Measurements from ENCODE around the gene PTCH1. TPM values are rescaled to one million over a fixed set of nuclear protein-coding genes. Genes with fewer than 3 reads are reported as not detected.

PTCH1 gene
- total and polyA plus RNA-seq, 4 donors, result 3.1 to 31.1 (median 12.1) TPM

GRCh38 chr9:95446259-95446658 lies 70.5 kb downstream of the PTCH1 start:
- no peak overlapping the region for H3K27ac ChIP-seq (ENCODE audit: low read depth in 1 of 2, low read length in 1 of 2)
- no peak overlapping the region for H3K4me3 ChIP-seq
- H3K27me3 ChIP-seq (ENCODE audit: control insufficient read depth in 3 of 3, insufficient read depth in 3 of 3, low read length in 2 of 3), result no peaks in the 10 kb centered on the region
- peaks cover 0 to 15% (median 2%) of the 10 kb centered on the region in 5 donors for H3K4me1 ChIP-seq (ENCODE audit: control insufficient read depth in 5 of 5, insufficient read depth in 5 of 5, low read length in 5 of 5)
- no peak for TF ChIP-seq CTCF (IDR thresholded peaks at IDR 0.05; ENCODE audit: control extremely low read depth, extremely low read depth)
- H3K9ac ChIP-seq (ENCODE audit: insufficient read depth in 1 of 2, low read length in 2 of 2), result no peak overlapping the region
- no peak for ATAC-seq (ENCODE audit: insufficient read depth, low FRiP score)
- H3K36me3 ChIP-seq (ENCODE audit: control insufficient read depth in 4 of 4, insufficient read depth in 4 of 4, low read length in 4 of 4), result peaks cover 11 to 58% (median 44%) of the 10 kb centered on the region in 4 donors
- no peak for DNase-seq
- 78 to 79% methylated on average over 5 of the region's 5 CpGs for WGBS, 2 donors
- H3K9me3 ChIP-seq (ENCODE audit: control insufficient read depth in 4 of 4, insufficient read depth in 3 of 4, low read length in 3 of 4), result no peaks in the 10 kb centered on the region

GRCh38 chr9:95444160-95444559 lies 72.6 kb downstream of the PTCH1 start:
- Histone ChIP-seq H3K27me3 (ENCODE audit: control insufficient read depth in 3 of 3, insufficient read depth in 3 of 3, low read length in 2 of 3) (no peaks in the 10 kb centered on the region), H3K9ac (ENCODE audit: insufficient read depth in 1 of 2, low read length in 2 of 2) (no peak overlapping the region), H3K27ac (ENCODE audit: low read depth in 1 of 2, low read length in 1 of 2) (no peak overlapping the region), H3K36me3 (ENCODE audit: control insufficient read depth in 4 of 4, insufficient read depth in 4 of 4, low read length in 4 of 4) (peaks cover 7 to 43% (median 33%) of the 10 kb centered on the region in 4 donors), H3K4me3 (no peak overlapping the region), H3K4me1 (ENCODE audit: control insufficient read depth in 5 of 5, insufficient read depth in 5 of 5, low read length in 5 of 5) (peaks cover 0 to 7% (median 0%) of the 10 kb centered on the region in 5 donors), H3K9me3 (ENCODE audit: control insufficient read depth in 4 of 4, insufficient read depth in 3 of 4, low read length in 3 of 4) (no peaks in the 10 kb centered on the region)
- no peak for TF ChIP-seq CTCF (IDR thresholded peaks at IDR 0.05; ENCODE audit: control extremely low read depth, extremely low read depth)
- DNase-seq (no peak), ATAC-seq (ENCODE audit: insufficient read depth, low FRiP score) (no peak)
- 85 to 95% methylated on average over 15 of the region's 15 CpGs for WGBS, 2 donors

- peaks cover 7 to 39% (median 28%) of the 10 kb centered on the region in 4 donors for H3K36me3 ChIP-seq (ENCODE audit: control insufficient read depth in 4 of 4, insufficient read depth in 4 of 4, low read length in 4 of 4)
- no peak overlapping the region for H3K9ac ChIP-seq (ENCODE audit: insufficient read depth in 1 of 2, low read length in 2 of 2)
- H3K27me3 ChIP-seq (ENCODE audit: control insufficient read depth in 3 of 3, insufficient read depth in 3 of 3, low read length in 2 of 3), result no peaks in the 10 kb centered on the region
- TF ChIP-seq CTCF (IDR thresholded peaks at IDR 0.05; ENCODE audit: control extremely low read depth, extremely low read depth), result no peak
- no peak for ATAC-seq (ENCODE audit: insufficient read depth, low FRiP score)
- 66 to 82% methylated on average over 2 of the region's 2 CpGs for WGBS, 2 donors
- no peak overlapping the region for H3K4me3 ChIP-seq
- DNase-seq, result peak in 1 of 3 donors; percentile 4
- H3K9me3 ChIP-seq (ENCODE audit: control insufficient read depth in 4 of 4, insufficient read depth in 3 of 4, low read length in 3 of 4), result no peaks in the 10 kb centered on the region
- peaks cover 0 to 7% (median 0%) of the 10 kb centered on the region in 5 donors for H3K4me1 ChIP-seq (ENCODE audit: control insufficient read depth in 5 of 5, insufficient read depth in 5 of 5, low read length in 5 of 5)
- no peak overlapping the region for H3K27ac ChIP-seq (ENCODE audit: low read depth in 1 of 2, low read length in 1 of 2)
Observed at GRCh38 chr9:95443301-95443700, 73.5 kb downstream of the PTCH1 start.

GRCh38 chr9:95441081-95441480 lies 75.7 kb downstream of the PTCH1 start:
- Histone ChIP-seq H3K4me3 (no peak overlapping the region), H3K27me3 (ENCODE audit: control insufficient read depth in 3 of 3, insufficient read depth in 3 of 3, low read length in 2 of 3) (no peaks in the 10 kb centered on the region), H3K9ac (ENCODE audit: insufficient read depth in 1 of 2, low read length in 2 of 2) (no peak overlapping the region), H3K36me3 (ENCODE audit: control insufficient read depth in 4 of 4, insufficient read depth in 4 of 4, low read length in 4 of 4) (peaks cover 7 to 22% (median 11%) of the 10 kb centered on the region in 4 donors), H3K4me1 (ENCODE audit: control insufficient read depth in 5 of 5, insufficient read depth in 5 of 5, low read length in 5 of 5) (peaks cover 0 to 1% (median 0%) of the 10 kb centered on the region in 5 donors), H3K27ac (ENCODE audit: low read depth in 1 of 2, low read length in 1 of 2) (no peak overlapping the region), H3K9me3 (ENCODE audit: control insufficient read depth in 4 of 4, insufficient read depth in 3 of 4, low read length in 3 of 4) (no peaks in the 10 kb centered on the region)
- 85 to 88% methylated on average over 9 of the region's 9 CpGs for WGBS, 2 donors
- no peak for TF ChIP-seq CTCF (IDR thresholded peaks at IDR 0.05; ENCODE audit: control extremely low read depth, extremely low read depth)
- DNase-seq, result no peak
- no peak for ATAC-seq (ENCODE audit: insufficient read depth, low FRiP score)
